ENCODE results near the gene REPIN1. TPM values are rescaled to one million over a fixed set of nuclear protein-coding genes. Genes with fewer than 3 reads are reported as not detected.

Gene REPIN1
- total and polyA plus RNA-seq, 9 of the 15 experiments (the other 6 are each of a cell fraction or from before 2014, with no cell fraction given), result 8.1 to 283 (median 94.3) TPM

GRCh38 chr7:150356265-150356897 is 12.2 kb upstream of the REPIN1 start (continued):
- TF ChIP-seq NKRF (IDR thresholded peaks at IDR 0.05; ENCODE audit: borderline replicate concordance) (peak; percentile 31; the same call in 1 of the 2 replicates), HLTF (IDR thresholded peaks at IDR 0.05) (0 out of 2 replicates have a peak, but pooled peaks have one; percentile 16), ZNF512 (tag; IDR thresholded peaks at IDR 0.05) (peak; percentile 47; the same call in 1 of the 2 replicates), ZNF212 (CRISPR knock-in tag; IDR thresholded peaks at IDR 0.05) (no peak), ZFPM2 (CRISPR knock-in tag; IDR thresholded peaks at IDR 0.05) (no peak), CTBP1 (IDR thresholded peaks at IDR 0.05; ENCODE audit: borderline replicate concordance) (no peak), ZNF668 (CRISPR knock-in tag; IDR thresholded peaks at IDR 0.05) (no peak), CEBPG (CRISPR knock-in tag; IDR thresholded peaks at IDR 0.05) (peak; percentile 39; the same call in 1 of the 2 replicates), CEBPG (tag; conservative IDR thresholded peaks at IDR 0.05 in 1 of 2, IDR thresholded peaks at IDR 0.05 in 1 of 2) (no peak), MGA (IDR thresholded peaks at IDR 0.05) (no peak), DNMT1 (IDR thresholded peaks at IDR 0.05) (no peak), PCBP2 (IDR thresholded peaks at IDR 0.05; ENCODE audit: low read depth, low read length, poor library complexity, severe bottlenecking) (no peak)

Measured in K562 (cell line).